Caco-2 (cell line): ENCODE data around the gene QRICH1. TPM values are rescaled to one million over a fixed set of nuclear protein-coding genes. Genes with fewer than 3 reads are reported as not detected.

Source experiments
- BruUV-seq: library from RNA; stranded (reverse); fragments of 400-500 nt; replicated peaks from 2 replicates; lab custom pipeline; 2021; lab: Mats Ljungman, UMichigan
- CTCF ChIA-PET: fragments of 300-600 bp; sonication (Branson Sonifier 250); formaldehyde crosslinking; loops from one replicate; lab custom pipeline; 2022; ENCODE audit warnings: antibody characterized with exemption; lab: Charles Lee
- POLR2A ChIA-PET: fragments of 300-600 bp; sonication (Branson Sonifier 250); formaldehyde crosslinking; loops from one replicate; lab custom pipeline; 2022; ENCODE audit warnings: antibody characterized with exemption; lab: Charles Lee
- DNase-seq, 2 experiments: peaks; one replicate each; pipeline versions ENCODE4 v3.0.0 to v3.0.0-alpha.2; 2020 to 2022
- H3K27me3 ChIP-seq: replicated peaks from 2 replicates; pipeline ENCODE4 v1.6.0; 2011; ENCODE audit warnings: low read length; ENCODE audit not compliant: control insufficient read depth, insufficient read depth
- H3K36me3 ChIP-seq: 2 replicates; pipeline ENCODE4 v1.5.1; 2011; ENCODE audit warnings: low read length; ENCODE audit not compliant: control insufficient read depth, insufficient read depth
- H3K4me1 ChIP-seq: fragments of 250-450 bp; sonication (Bioruptor Pico); 2 replicates; pipeline ENCODE4 v1.5.1; 2020; ENCODE audit warnings: mild to moderate bottlenecking
- H3K4me3 ChIP-seq: 2 replicates; pipeline ENCODE4 v1.5.1; 2011; ENCODE audit warnings: low read depth, mild to moderate bottlenecking, control low read depth, low read length
- H3K9me3 ChIP-seq: fragments of 250-450 bp; sonication (Bioruptor Pico); 2 replicates; pipeline ENCODE4 v1.5.1; 2020; ENCODE audit warnings: mild to moderate bottlenecking, moderate library complexity
- H3K27ac Mint-ChIP-seq: one replicate; pipeline ENCODE4 v1.8.0; 2022; ENCODE audit warnings: mixed read lengths; ENCODE audit not compliant: unreplicated experiment
- H3K27me3 Mint-ChIP-seq: one replicate; pipeline ENCODE4 v1.8.0; 2022; ENCODE audit warnings: mixed read lengths; ENCODE audit not compliant: insufficient read depth, unreplicated experiment
- H3K36me3 Mint-ChIP-seq: one replicate; pipeline ENCODE4 v1.8.0; 2022; ENCODE audit warnings: mild to moderate bottlenecking, mixed read lengths; ENCODE audit not compliant: insufficient read depth, unreplicated experiment
- H3K4me1 Mint-ChIP-seq: one replicate; pipeline ENCODE4 v1.8.0; 2022; ENCODE audit warnings: low read depth, mixed read lengths; ENCODE audit not compliant: unreplicated experiment
- H3K4me3 Mint-ChIP-seq: one replicate; pipeline ENCODE4 v1.8.0; 2022; ENCODE audit warnings: mild to moderate bottlenecking, moderate library complexity, mixed read lengths; ENCODE audit not compliant: unreplicated experiment
- H3K9me3 Mint-ChIP-seq: one replicate; pipeline ENCODE4 v1.8.0; 2022; ENCODE audit warnings: mixed read lengths; ENCODE audit not compliant: unreplicated experiment
- intact Hi-C: fragments of 100-400 bp; cut with micrococcal nuclease; formaldehyde crosslinking; loops from one replicate; pipeline ENCODE4 v1.10.0; 2022; ENCODE audit not compliant: unreplicated experiment
- total RNA-seq: library from RNA; stranded (reverse); gene quantifications from 2 replicates; pipeline ENCODE4 v1.2.3, GENCODE V29; 2022
- TF ChIP-seq, protein P1 (sequence below), 2 experiments: fragments of 200-600 bp in 1 of 2; IDR thresholded peaks; 1 replicate in 1 of 2; 2 replicates in 1 of 2; pipeline versions ENCODE4 v1.5.1 to v1.8.0; 2011 to 2022; ENCODE audit warnings: antibody characterized with exemption in 1 of 2, control low read depth in 1 of 2, inconsistent platforms in 1 of 2, low read depth in 1 of 2, low read length in 1 of 2, mild to moderate bottlenecking in 1 of 2, moderate library complexity in 1 of 2; ENCODE audit not compliant: insufficient read depth in 1 of 2, severe bottlenecking in 1 of 2, unreplicated experiment in 1 of 2

QRICH1 gene
- total RNA-seq, 1 experiment from 2014 or later, result 119 TPM

DNA sequence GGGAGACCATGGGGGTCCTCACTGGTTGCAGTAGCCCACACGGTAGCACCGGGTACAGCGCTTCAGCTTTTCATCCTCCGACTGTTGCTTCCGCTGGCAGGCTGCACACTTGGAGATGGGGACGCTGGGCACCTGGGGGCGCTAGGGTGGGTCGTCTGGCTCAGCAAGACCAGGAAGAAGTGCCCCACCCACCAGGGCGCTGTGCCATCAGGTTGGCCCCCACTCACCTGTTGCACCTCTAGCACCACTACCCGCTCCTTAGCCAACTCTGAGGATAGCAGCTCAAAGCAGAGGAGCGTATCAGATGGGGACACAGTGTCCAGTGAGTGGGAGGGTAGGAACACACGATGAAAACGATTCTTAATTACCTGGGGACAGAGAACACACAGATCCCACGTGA lies 18.4 kb upstream of the QRICH1 start:
- peaks cover 8% of the 10 kb centered on the region for H3K36me3 ChIP-seq
- no peaks in the 10 kb centered on the region for H3K4me1 Mint-ChIP-seq
- H3K9me3 ChIP-seq, result no peaks in the 10 kb centered on the region
- no peaks in the 10 kb centered on the region for H3K27me3 Mint-ChIP-seq
- ChIA-PET POLR2A (no interaction called here), CTCF (no interaction called here)
- TF ChIP-seq, protein P1, sequence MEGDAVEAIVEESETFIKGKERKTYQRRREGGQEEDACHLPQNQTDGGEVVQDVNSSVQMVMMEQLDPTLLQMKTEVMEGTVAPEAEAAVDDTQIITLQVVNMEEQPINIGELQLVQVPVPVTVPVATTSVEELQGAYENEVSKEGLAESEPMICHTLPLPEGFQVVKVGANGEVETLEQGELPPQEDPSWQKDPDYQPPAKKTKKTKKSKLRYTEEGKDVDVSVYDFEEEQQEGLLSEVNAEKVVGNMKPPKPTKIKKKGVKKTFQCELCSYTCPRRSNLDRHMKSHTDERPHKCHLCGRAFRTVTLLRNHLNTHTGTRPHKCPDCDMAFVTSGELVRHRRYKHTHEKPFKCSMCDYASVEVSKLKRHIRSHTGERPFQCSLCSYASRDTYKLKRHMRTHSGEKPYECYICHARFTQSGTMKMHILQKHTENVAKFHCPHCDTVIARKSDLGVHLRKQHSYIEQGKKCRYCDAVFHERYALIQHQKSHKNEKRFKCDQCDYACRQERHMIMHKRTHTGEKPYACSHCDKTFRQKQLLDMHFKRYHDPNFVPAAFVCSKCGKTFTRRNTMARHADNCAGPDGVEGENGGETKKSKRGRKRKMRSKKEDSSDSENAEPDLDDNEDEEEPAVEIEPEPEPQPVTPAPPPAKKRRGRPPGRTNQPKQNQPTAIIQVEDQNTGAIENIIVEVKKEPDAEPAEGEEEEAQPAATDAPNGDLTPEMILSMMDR (IDR thresholded peaks at IDR 0.05; ENCODE audit: insufficient read depth in 1 of 2, low read depth in 1 of 2, low read length in 1 of 2, severe bottlenecking in 1 of 2, unreplicated experiment in 1 of 2), result no peak
- no TSS peak for BruUV-seq
- intact Hi-C loops, result no loop called here
- H3K4me3 ChIP-seq, result no peak overlapping the region
- H3K9me3 Mint-ChIP-seq, result no peaks in the 10 kb centered on the region
- no peak overlapping the region for H3K27ac Mint-ChIP-seq
- H3K4me1 ChIP-seq, result no peaks in the 10 kb centered on the region
- no peak overlapping the region for H3K4me3 Mint-ChIP-seq
- H3K36me3 Mint-ChIP-seq, result peaks cover 33% of the 10 kb centered on the region
- no peak for DNase-seq
- H3K27me3 ChIP-seq, result no peaks in the 10 kb centered on the region

DNA sequence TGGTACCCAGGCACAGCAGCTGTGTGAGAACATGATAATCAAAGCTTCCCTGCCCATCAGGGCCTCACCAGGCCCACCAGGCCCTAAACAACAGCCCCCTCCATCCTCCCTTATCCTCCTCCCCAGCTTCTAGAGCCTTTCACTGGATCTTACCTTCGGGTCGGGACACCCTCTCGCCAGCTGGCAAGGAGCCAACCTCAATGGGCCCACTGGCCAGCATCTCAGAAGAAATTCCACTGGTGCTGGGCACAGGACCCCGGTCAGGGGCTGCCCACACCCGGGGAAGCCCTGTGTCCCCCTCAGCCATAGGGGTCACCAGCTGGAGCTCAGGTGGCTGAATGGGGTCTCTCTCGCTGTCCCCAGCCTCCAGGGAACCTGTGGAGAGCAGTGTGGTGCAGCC lies 17.5 kb upstream of the QRICH1 start:
- H3K27ac Mint-ChIP-seq, result no peak overlapping the region
- POLR2A ChIA-PET, result no interaction called here
- DNase-seq, result no peak
- CTCF ChIA-PET, result no interaction called here
- no peaks in the 10 kb centered on the region for H3K9me3 ChIP-seq
- no peaks in the 10 kb centered on the region for H3K27me3 ChIP-seq
- TF ChIP-seq, protein P1 (IDR thresholded peaks at IDR 0.05; ENCODE audit: insufficient read depth in 1 of 2, low read depth in 1 of 2, low read length in 1 of 2, severe bottlenecking in 1 of 2, unreplicated experiment in 1 of 2), result no peak
- intact Hi-C loops, result no loop called here
- no peaks in the 10 kb centered on the region for H3K27me3 Mint-ChIP-seq
- no peaks in the 10 kb centered on the region for H3K4me1 Mint-ChIP-seq
- H3K36me3 Mint-ChIP-seq, result peaks cover 28% of the 10 kb centered on the region
- no peak overlapping the region for H3K4me3 ChIP-seq
- H3K4me1 ChIP-seq, result no peaks in the 10 kb centered on the region
- peaks cover 6% of the 10 kb centered on the region for H3K36me3 ChIP-seq
- no peaks in the 10 kb centered on the region for H3K9me3 Mint-ChIP-seq
- BruUV-seq, result no TSS peak
- H3K4me3 Mint-ChIP-seq, result no peak overlapping the region

DNA sequence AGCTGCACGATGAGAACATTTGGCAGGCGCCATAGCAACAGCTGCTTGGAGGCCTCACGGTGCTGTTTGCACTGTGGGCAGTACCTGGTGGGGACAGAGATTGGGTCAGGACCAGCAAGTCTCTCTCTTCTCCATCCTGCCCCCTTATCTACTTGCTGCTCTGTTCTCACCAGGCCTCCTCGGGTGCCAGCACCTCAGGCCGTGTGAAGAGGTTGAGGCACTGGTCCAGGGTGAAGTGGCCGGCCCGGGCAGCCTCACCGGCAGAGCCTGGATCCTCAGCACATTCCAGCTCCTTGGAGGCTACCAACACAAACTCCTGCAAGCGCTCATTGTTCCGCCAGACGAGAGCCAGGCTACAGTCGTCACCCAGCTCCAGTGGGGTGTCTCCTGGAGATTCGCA lies 16.9 kb upstream of the QRICH1 start:
- BruUV-seq, result no TSS peak
- intact Hi-C loops, result no loop called here
- Mint-ChIP-seq H3K27ac (no peak overlapping the region), H3K36me3 (peaks cover 27% of the 10 kb centered on the region), H3K27me3 (no peaks in the 10 kb centered on the region), H3K9me3 (no peaks in the 10 kb centered on the region), H3K4me1 (peaks cover 3% of the 10 kb centered on the region), H3K4me3 (no peak overlapping the region)
- CTCF ChIA-PET, result no interaction called here
- Histone ChIP-seq H3K36me3 (peaks cover 4% of the 10 kb centered on the region), H3K4me3 (no peak overlapping the region), H3K9me3 (no peaks in the 10 kb centered on the region), H3K27me3 (no peaks in the 10 kb centered on the region), H3K4me1 (no peaks in the 10 kb centered on the region)
- TF ChIP-seq, protein P1 (IDR thresholded peaks at IDR 0.05; ENCODE audit: insufficient read depth in 1 of 2, low read depth in 1 of 2, low read length in 1 of 2, severe bottlenecking in 1 of 2, unreplicated experiment in 1 of 2), result no peak
- POLR2A ChIA-PET, result no interaction called here
- DNase-seq, result no peak
